ENCODE data around the gene MRPS18C.
"Not testable (repeated sequence)": the region's sequence is repeated elsewhere in the genome, so short reads cannot be mapped to it uniquely, and the experiment has no call there.

Gene MRPS18C

GRCh38 chr4:83498187-83498586 lies 42.3 kb downstream of the MRPS18C start:
- no peak for DNase-seq

DNA sequence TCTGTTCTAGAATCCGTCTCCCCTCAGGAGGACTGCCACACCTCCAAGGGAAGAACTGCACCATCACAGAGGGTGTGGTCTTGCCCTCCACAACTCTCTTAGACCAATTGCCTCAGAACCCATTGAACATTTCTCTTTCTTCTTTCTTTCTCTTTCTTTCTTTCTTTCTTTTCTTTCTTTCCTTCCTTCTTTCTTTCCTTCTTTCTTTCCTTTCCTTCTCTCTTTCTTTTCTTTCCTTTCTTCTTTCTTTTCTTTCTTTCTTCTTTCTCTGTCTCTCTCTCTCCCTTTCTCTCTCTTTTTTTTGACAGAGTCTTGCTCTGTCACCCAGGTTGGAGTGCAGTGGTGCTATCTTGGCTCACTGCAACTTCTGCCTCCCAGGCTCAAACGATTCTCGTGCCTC lies 45.8 kb downstream of the MRPS18C start:
- not testable (repeated sequence) for DNase-seq

GRCh38 chr4:83503974-83504373 lies 48.1 kb downstream of the MRPS18C start:
- no peak for DNase-seq

DNA sequence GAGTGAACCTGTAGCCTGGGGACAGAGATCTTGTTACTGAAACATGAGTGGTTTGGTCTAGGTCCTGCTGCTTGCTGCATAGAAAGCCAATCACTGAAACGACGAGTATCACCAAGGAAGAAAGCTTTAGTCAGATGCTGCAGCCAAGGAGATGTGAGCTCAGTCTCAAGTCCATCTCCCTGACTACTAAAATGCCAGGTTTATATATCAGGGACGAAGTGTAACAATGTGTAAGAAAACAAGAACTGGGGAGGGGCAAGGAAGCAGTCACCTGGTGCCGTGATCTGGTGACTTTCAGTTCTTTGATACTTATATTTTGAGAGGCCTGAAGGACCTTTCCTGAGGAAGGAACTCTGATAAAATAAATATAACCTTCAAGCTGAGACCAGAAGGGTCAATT lies 48.6 kb downstream of the MRPS18C start:
- no peak for DNase-seq

GRCh38 chr4:83504996-83505395 lies 49.1 kb downstream of the MRPS18C start:
- DNase-seq: no peak

GRCh38 chr4:83509156-83509585 lies 53.3 kb downstream of the MRPS18C start:
- DNase-seq: peak; percentile 48

GRCh38 chr4:83510442-83510841 lies 54.6 kb downstream of the MRPS18C start:
- DNase-seq: no peak

Data from activated T-cell treated with anti-CD3 and anti-CD28 coated beads for 4 hours (primary cell).